Measurements from ENCODE around the gene LRGUK.

- TF ChIP-seq, protein P1, sequence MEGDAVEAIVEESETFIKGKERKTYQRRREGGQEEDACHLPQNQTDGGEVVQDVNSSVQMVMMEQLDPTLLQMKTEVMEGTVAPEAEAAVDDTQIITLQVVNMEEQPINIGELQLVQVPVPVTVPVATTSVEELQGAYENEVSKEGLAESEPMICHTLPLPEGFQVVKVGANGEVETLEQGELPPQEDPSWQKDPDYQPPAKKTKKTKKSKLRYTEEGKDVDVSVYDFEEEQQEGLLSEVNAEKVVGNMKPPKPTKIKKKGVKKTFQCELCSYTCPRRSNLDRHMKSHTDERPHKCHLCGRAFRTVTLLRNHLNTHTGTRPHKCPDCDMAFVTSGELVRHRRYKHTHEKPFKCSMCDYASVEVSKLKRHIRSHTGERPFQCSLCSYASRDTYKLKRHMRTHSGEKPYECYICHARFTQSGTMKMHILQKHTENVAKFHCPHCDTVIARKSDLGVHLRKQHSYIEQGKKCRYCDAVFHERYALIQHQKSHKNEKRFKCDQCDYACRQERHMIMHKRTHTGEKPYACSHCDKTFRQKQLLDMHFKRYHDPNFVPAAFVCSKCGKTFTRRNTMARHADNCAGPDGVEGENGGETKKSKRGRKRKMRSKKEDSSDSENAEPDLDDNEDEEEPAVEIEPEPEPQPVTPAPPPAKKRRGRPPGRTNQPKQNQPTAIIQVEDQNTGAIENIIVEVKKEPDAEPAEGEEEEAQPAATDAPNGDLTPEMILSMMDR (IDR thresholded peaks at IDR 0.05) = no peak
- no peak for TF ChIP-seq POLR2A (IDR thresholded peaks at IDR 0.05)
Measured at GRCh38 chr7:134301592-134301991, 174.5 kb downstream of the LRGUK start.

Measured in esophagus squamous epithelium (tissue), 4 donors.